Caki2 (cell line): Measurements from ENCODE around the gene ZFYVE28. TPM values are rescaled to one million over a fixed set of nuclear protein-coding genes. Genes with fewer than 3 reads are reported as not detected.
"Not testable (repeated sequence)": the region's sequence is repeated elsewhere in the genome, so short reads cannot be mapped to it uniquely, and the experiment has no call there.

Source experiments
- DNase-seq: peaks from one replicate; pipeline ENCODE4 v3.0.0-alpha.2; 2015; ENCODE audit warnings: low read depth
- in situ Hi-C: cut with HindIII; loops from 2 replicates; pipeline ENCODE4 v1.10.0; 2016; ENCODE audit warnings: low sequenced_read_pairs, low pct_unique_long_range_greater_than_20kb, mixed read lengths
- total RNA-seq: library from RNA; depleted of rRNA; stranded (reverse); fragments of >200 nt; shearing (Covaris generic); gene quantifications from 2 replicates; pipeline ENCODE4 v1.2.3, GENCODE V29; 2014; ENCODE audit warnings: low replicate concordance

Gene ZFYVE28
- total RNA-seq, 1 experiment from 2014 or later = 0.91 TPM

DNA sequence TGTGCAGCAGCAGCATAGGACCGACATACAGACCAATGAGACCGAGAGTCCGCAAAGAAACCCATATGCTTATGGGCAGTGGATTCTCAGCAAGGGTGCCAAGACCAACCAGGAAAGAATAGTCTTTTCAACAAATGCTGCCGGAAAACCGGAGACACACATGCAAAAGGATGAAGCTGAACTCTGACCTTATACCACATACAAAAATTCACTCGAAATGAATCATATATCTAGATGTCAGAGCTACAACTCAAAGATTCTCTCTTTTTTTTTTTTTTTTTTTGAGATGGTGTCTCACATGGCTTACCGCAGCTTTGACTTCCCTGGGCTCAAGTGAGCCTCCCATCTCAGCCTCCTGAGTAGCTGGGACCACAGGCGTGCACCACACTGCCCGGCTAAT, 140.5 kb downstream of the ZFYVE28 start:
- in situ Hi-C loops = no loop called here
- no peak for DNase-seq

DNA sequence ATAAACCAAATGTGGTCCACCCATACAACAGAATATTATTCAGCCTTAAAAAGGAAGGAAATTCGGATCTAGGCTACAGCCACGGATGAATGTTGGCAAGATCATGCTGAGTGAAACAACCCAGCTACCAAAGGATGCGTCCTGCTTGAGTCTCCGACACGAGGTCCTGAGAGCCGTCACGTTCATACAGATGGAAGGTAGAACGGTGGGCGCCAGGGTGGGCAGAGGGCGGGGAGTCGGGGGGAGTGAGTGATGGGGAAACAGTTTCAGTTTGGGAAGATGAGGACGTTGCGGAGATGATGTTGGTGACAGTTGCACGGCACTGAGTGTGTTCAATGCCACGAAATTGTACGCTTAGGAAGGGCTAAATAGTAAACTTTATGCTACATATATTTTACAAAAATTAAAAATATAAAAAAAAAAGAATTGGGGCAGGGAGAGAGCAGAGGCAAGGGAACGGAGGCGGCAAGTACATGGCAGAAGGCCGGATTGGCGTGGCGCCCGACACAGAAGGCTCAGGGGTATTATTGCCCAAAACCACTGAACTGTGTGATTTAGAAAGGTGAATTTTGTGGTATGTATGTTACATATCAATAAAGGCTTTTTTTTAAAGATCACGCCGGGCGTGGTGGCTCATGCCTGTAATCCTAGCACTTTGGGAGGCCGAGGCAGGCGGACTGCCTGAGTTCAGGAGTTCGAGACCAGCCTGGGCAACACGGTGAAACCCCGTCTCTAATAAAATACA, 141.7 kb downstream of the ZFYVE28 start:
- in situ Hi-C loops = no loop called here
- no peak for DNase-seq

DNA sequence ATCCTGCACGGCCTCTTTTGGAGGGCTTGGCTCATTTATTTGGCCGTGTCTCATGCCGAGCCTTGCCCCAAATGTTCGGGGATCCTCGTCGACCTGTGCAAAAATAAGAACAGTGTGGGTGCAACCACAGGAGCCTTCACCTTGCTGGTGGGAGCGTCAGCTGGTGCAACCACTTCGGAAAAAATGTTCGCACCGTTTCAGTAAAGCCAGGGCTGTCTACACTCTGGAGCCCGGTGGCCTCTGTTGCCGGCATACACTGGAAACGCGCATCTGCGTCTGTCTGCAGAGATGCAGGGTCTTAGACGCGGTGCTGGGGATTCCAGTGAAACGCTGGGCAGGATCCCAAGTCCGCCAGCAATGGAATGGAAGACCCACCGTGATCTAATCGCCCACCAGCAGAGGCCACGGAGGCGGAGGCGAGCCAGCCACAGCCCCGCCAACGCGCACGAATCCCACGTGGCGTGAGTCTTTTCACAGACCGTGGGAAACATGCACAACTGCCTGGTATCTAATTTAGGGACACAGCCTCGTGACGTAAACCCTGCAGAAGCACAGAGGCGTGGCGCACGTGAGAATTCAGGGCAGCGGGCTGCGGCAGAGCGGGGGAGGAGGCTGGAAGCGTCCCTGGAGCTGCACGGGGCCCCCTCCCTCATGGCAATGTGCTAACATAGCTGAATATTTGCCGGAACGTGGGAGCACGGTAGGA, 142.7 kb downstream of the ZFYVE28 start:
- in situ Hi-C loops = no loop called here
- DNase-seq = no peak

DNA sequence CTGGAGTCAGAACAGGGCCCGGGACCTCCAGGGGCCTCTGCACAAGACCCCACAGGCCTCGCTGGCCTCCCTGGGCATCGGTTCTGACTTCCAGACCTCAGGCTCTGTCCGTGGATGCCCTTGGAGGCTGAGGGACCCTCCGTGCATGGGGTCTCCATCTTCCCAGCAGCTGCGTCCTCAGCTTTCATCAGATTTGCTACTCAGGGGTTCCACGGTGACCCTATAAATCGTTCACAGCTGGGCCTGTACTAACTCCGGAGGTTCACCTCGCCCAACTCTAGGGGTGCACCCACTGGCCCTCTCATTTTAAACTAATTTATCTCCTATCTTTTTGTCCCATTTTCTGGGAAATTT, 143.4 kb downstream of the ZFYVE28 start:
- in situ Hi-C loops, DNase-seq: not testable (repeated sequence)

DNA sequence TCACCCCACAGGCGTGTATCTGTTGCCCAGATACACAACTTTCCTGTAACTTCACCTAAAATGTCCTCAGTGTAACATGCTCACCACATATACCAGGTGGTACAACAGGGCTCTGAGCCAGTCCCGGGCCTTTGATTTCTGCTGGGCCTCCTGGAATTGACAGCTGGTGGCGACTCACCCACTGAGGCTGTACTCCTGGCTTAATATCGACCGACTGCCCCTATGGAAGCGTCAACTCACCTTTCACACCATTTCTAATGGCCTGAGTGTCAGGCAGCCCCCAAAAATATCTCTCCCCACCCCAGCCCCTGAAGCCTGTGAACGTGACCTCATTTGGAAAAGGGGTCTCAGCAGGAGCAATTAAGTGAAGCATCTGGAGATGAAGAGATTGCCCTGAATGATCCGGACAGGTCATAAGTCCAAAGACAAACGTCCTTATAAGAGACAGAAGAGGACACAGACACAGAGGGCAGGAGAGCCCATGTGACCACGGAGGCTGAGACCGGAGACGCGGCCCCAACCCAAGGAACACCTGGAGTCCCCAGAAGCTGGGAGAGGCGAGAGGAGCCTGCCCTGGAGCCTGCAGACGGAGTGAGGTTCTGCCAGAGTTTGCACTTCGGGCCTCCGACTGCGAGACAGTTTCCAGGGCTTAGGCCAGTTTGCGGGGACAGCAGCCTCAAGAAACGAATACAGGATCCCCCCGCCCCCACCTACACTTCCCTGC, 144.0 kb downstream of the ZFYVE28 start:
- in situ Hi-C loops = no loop called here
- no peak for DNase-seq

DNA sequence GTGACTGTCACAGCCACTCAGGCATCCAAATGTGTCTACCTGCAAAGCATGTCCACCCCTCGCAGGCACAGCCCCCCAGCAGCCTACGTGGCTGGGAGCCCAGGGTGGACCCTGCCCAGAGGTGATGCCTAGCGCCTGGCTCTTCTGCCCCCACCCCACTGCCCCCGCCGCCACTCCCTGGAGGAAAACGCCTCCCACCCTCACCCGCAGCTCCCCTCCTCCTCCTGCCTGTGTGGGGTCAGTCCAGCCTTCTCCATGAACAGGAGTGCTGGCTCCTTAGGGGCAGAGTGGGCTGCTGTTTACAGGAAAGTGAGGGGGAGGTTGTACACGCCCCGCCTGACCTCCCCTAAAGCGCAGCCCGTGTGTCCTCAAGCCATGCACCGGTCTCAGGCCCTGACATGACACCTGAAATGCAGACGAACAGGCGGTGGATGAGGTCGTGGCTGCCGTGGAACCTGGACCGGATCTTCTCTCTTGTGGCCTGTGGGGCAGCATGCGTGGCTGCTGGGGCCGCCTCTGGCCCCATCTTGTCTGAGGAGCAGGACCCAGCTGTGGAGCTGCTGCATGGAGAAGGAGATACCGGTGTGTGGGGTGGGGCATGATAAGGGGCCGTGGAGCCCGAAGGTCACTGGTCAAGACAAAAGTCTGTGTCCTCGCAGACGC, 144.7 kb downstream of the ZFYVE28 start:
- in situ Hi-C loops = no loop called here
- no peak for DNase-seq

DNA sequence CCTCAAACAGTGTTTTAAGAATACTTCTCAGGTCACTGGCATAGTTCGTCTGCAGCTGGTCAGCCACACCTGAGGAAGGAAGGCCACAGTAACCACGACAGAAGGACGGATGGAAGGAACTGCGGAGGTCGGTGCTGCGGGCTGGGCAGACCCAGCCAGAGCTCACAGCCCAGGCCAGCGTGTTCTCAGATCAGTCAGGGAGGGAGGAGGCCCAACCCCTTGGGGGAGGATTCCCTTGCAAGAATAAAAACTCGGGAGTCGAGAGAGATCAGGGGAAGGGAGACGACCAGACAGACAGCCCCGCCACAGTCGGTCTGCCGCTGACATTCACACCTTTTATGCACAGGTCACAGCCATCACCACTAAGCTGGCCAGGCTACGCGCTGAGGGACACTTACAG, 145.2 kb downstream of the ZFYVE28 start:
- in situ Hi-C loops = no loop called here
- no peak for DNase-seq

DNA sequence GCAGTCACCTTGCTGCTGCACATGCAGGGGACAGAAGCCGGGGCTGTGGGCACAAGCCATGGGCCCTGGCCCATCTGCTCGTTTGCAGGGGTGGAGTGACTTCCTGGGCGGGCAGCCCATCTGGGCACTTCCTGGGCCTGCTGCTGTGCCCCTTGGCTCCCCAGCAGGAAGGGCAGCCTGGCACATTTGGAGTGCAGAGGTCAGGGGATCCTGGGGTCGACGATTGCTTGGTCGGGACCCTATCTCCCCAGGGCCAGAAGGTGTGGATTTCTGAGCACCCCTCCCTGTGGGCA, 145.7 kb downstream of the ZFYVE28 start:
- no peak for DNase-seq

DNA sequence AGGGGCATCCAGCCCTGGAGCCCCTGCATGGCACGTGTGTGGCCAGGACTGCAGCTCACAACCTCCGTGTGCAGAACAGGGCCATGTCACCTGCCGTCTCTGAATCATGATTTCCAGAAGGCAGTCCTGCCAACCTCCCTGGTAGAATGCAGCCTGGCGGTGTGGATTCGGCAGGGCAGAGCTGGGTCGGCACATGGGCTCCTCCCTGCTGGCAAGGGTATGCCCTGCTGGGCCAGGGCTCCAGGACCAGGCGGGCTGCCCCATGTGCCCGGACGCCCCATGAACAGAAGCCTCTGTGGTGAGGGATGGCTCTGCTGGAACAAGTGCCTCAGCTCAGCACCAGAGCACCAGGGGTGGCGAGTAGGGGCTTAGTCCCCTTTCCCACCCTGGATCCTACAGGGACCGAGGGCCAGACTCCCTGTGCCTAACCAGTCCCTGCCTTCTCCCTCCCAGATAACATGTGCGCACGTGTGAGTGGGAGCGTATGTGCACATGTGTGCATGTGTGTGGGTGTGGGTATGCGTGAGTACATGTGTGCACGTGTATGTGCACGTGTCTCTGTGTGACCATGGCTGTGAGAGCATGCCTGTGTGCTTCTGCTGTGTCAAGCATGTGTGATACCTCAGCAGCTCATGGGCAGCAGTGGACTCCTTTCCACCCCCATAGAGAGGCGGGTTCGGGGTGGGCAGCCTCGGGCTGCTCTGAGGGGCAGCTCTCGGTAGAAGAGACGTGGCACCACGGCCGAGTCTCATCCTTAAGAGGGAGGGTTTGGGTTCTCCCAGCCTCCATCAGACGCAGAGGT, 146.2 kb downstream of the ZFYVE28 start:
- in situ Hi-C loops = no loop called here
- no peak for DNase-seq

More for the DNA sequence above, 145.7 kb downstream of the ZFYVE28 start:
- in situ Hi-C loops = no loop called here

DNA sequence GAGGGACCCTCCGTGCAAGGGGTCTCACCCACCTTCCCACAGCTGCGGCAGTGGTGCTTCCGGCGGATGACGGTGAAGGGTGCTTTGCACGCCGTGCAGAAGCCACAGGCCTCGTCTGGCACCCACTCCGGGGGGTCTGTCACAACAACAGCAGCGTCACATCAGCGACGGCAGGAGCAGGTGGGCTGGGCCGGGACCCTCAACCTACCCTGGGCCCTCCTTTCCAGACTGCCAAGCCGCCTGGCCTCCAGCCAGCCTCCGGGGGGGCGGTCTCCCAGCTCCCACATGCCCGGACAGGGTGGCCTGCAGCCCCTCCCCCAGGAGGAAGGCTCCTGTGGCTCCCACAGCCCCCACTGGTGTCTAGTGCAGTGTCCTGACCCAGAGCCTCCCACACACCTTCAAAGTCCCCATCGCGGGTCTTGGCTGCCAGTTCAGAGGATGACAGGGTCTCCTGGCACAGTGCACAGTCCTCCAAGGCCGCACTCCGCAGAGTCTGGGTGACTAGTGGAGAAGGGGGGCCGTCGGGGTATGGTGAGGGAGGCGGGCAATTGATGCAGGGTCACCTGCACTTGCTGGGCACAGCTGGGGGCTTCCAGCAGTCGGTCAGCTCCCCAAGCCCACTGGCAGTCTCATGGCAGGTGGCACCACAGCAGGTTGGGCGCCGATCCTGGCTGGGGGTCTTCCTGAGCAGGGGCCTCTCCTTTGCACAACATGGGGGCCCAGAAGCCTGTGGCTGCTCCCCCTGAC, 147.0 kb downstream of the ZFYVE28 start:
- in situ Hi-C loops = no loop called here
- no peak for DNase-seq

DNA sequence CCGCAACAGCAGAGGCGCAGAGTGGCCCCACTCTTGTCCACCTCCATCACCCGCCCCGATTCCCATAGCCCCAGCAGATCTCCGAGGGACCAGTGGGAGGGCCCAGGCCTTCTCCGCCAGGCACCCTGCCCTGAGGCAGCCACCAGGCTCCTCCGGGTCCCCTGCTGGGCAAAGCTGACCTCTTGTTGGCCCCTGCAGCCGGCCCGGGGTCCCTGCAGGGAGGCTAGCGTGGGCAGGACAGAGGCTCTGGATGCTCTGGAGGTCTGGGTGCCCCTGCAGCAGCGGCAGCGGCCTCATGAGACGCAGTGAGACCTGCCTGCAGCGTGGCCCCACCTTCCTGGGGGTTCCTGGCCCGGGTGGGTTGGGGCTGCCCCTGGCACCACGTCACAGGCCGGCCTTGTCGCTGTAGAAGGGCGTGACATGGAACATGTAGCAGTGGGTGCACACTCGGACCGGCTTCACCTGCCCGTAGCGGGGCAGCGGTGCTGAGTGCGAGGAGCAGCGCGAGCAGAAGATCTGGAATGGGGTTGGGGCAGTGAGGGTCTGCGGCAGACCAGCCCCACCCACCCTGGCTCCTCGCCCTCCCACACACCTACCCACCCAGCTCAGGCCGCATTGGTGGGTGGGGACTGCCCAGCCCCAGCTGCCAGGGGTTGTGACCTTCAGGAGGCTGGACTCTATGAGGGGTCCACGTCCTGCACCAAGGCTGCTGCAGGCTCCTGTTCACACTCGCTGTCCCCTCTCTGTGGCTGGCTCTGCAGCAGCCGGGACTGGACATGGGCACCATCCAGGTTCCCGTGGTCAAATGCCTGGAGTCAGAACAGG, 147.9 kb downstream of the ZFYVE28 start:
- in situ Hi-C loops = no loop called here
- no peak for DNase-seq

DNA sequence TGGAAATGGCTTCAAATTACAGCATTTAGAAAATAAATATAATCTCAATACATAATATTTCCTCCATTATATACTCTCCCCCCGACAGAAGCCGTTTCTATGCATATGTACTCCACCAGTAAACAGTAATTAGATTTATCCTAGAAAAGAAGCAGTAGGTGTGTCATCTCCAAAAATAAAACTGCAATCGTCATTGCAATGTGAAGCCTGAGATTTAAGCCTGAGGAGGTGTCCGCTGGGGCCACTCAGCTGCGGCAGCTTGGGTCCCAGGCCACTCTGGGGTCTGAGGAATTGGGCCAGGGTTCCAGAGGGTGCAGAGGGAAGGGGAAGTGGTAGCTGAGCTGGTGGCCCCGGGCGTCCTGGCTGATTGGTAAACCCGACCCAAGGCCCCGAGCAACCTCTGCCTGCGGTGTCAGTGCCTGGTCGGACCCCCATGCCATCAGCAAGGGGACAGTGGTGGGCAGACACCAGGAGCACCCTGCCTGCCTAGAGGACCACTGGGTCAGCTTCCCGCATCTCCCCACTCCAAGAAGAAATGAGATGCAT, 148.8 kb downstream of the ZFYVE28 start:
- DNase-seq = no peak
- in situ Hi-C loops = no loop called here

DNA sequence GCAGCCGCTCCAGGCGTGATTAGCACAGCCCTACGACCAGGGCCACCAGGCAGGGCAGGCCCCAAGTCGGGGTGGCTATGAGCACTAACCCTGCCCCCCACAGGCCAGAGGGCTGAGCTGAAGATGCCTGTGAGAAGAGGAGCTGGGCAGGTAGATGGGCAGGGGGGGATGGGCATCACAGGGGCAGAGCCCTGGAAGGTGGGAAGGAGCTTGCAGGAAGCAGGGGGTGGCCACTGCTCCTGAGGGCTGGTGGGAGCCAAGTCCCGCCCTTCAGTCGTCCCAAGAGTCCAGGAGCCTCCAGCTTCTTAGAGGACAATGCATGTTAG, 149.3 kb downstream of the ZFYVE28 start:
- in situ Hi-C loops = no loop called here
- DNase-seq = no peak

DNA sequence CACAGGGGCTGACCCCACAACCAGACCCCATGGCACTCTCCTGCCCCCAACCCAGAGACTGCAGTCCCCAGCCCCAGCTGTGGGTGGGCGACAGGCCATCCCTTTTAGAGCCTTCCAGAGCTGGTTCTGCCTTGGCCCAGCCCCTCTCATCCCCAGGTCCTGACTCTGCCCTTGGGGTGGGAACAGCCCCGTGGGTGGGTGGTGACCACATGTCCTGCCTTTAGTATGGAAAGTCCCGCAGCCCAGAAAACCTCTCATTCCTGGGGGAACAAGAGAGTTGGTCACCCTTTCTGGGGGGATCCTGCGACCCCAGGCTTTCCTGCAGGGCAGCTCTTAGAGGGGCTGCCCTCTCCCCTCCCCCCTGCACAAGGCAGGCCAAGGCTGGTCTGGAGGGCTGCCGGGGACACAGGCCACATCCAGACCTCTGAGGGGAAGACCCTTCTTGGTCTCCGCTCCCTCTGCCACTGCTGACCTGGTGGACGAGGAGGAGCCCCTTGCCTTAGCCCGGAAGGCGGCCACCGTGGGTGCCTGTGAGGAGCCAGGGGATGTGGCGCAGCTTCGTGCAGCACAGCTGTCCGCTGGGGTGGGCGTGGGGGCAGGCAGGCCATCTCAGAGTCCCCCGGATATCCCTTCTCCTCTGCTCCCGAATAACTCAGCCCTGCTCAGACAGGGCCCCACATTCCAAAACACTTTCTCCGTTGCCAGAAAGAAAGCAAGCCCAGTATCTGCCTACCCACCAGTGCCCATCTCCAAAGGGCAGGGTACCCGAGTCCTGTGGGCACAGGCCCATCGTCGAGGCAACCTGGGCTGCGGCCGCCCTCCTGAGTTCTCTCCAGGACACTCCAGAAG, 149.9 kb downstream of the ZFYVE28 start:
- no peak for DNase-seq
- in situ Hi-C loops = no loop called here

DNA sequence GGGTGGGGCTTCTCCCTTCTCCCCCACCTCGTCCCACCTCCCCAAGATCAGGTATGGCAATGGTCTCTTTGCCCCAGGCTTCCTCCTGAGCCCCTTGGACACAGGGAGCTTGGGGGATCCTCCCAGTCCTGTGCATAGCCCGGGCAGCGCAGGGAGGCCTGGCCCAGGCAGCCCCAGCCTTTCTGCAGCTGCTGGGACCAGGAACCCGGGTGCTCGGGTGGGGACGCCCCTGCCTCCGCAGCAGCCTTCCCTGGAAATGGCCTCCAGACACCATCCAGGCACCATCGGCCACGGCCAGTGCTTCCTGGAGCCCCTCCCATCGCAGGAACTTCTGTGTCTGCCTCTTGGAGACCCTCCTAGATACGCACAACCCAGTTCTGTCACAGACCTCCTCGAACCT, 150.6 kb downstream of the ZFYVE28 start:
- no peak for DNase-seq
- in situ Hi-C loops = no loop called here

DNA sequence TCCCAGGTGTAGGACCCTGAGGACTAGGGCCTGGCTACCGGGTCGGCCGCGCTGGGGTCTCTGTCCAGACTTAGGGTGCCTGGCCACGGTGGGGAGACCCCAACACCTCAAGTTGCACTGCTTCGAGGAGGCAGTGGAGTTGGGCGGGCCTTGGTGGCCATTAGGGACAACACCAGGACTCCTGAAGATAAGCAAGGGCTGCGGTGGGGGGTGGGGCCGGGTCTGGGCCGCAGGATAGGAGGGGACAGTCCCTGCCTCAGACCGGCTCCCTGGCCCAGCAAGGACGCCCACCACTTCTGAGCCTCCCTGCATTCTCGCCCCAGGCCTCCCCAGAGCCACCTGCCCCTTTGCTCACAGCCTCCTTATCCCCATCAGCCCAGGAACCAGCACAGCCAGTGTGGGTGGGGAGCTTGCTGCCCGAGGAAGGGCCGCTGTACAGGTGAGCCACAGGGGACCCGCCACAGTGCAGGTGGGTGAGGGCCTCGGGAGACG, 151.1 kb downstream of the ZFYVE28 start:
- in situ Hi-C loops = no loop called here

More for the DNA sequence above, 151.1 kb downstream of the ZFYVE28 start:
- no peak for DNase-seq
